HTR-8/SVneo (cell line): ENCODE results near the gene SLC29A4.
"Not testable (repeated sequence)": the region's sequence is repeated elsewhere in the genome, so short reads cannot be mapped to it uniquely, and the experiment has no call there.

Experiments
- DNase-seq: peaks from one replicate; pipeline ENCODE4 v3.0.0; 2011; ENCODE audit warnings: low spot score, mixed read lengths; ENCODE audit not compliant: insufficient read length
- FAIRE-seq: peaks from 2 replicates; lab custom pipeline; 2011; peaks lifted over from hg19 to GRCh38; lab: Jason Lieb, UNC

SLC29A4 gene

DNA sequence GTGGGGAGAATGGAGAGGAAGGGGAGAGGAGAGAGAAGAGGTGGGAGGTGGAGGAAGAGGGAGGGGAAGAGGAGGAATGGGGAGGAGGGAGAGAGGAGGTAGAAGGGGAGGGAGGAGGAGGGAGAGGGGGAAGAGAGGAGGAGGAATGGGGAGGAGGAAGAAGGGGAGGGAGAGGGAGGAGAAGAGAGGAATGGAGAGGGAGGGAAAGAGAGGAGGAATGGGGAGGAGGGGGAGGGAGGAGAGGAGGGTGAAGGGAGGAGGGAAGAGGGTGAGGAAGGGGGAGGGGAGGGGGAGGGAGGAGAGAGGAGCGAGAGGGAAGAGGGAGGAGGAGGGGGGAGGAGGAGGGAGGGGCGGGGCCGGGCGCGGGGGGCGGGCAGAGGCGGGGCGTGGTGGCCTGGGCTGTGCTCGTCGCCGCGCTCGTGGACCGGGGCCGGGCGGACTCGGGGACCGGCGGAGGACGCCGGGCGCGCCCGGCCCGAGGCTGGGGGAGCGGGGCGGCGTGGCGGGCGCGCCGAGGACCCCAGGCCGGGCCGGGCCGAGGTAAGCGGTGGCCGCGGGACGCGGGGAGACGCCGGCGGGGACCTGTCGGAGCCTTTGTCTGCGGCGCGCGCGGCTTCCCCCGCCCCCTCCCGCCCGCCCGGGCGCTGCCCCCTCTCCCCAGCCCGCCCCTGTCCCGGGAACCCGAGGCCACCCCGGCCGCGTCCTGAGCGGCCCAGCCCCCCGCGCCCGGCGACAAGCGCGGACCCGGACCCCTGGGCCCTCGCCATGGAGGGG, at the start of gene SLC29A4:
SLC29A4 (plus strand) TSS at position 401 of the 774 bp plus-strand sequence. CDS start 4,874 bp downstream, outside the sequence.
- peak; percentile 49 for DNase-seq

DNA sequence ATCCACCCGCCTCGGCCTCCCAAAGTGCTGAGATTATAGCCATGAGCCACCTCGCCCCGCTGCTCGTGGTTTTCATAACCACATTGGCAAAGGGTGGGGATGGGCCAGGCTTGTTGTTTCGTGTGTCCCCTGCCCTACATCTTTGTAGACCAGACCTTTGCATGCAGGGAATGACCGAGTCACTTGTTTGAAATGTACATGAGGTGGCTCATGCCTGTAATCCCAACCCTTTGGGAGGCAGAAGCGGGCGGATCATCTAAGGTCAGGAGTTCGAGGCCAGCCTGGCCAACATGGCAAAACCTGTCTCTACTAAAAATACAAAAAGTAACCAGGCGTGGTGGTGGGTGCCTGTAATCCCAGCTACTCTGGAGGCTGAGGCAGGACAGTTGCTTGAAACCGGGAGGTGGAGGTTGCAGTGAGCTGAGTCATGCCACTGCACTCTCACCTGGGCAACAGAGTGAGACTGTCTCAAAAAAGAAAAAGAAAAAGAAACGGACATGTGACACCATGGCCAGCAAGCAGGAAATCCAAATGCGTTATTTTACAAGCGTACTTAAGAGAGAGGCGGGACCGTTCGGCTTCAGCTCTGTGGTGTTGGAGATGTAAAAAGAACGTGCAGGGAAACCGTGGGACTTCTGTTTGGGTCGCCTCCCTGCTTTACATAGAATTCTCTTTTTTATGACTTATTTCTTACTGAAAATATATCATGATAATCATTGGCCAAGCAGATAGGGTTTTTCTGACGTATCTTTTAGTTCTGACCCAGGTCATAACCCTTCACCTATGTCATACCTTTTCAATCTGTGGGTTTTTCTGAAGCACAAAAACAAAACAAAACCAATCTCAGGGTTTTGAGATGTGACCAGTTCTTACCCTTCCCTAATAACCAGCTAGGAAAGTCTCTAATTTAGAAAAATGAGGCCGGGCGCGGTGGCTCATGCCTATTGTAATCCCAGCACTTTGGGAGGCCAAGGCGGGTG, 47.6 kb upstream of the SLC29A4 start:
- FAIRE-seq: peak; percentile 20

More for the DNA sequence above, at the start of gene SLC29A4:
- FAIRE-seq: no peak

GRCh38 chr7:5237286-5237685, 45.5 kb upstream of the SLC29A4 start:
- FAIRE-seq: peak; percentile 73
- DNase-seq: no peak

More for the DNA sequence above, 47.6 kb upstream of the SLC29A4 start:
- no peak for DNase-seq

GRCh38 chr7:5238500-5238899, 44.2 kb upstream of the SLC29A4 start:
- no peak for DNase-seq
- FAIRE-seq: no peak

DNA sequence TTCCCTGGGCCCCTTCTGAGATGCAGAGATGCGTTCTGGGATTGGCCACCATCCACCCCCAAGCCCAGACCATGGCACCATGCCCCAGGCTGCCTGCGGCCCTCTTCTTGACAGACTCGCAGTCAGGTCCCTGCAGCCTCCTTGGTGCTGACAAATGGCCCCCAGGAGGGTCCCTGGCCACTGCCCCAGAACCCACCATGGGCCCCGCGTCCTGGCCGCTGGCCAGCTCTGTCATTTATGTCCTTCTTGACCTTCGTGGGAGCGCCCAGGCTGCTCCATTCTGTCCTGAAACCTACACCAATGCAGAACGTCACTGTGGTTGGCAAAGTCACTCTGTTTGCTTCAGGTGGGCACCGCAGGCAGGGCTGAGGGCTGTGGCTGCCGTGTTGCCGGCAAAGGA, 39.5 kb upstream of the SLC29A4 start:
- no peak for DNase-seq
- no peak for FAIRE-seq

DNA sequence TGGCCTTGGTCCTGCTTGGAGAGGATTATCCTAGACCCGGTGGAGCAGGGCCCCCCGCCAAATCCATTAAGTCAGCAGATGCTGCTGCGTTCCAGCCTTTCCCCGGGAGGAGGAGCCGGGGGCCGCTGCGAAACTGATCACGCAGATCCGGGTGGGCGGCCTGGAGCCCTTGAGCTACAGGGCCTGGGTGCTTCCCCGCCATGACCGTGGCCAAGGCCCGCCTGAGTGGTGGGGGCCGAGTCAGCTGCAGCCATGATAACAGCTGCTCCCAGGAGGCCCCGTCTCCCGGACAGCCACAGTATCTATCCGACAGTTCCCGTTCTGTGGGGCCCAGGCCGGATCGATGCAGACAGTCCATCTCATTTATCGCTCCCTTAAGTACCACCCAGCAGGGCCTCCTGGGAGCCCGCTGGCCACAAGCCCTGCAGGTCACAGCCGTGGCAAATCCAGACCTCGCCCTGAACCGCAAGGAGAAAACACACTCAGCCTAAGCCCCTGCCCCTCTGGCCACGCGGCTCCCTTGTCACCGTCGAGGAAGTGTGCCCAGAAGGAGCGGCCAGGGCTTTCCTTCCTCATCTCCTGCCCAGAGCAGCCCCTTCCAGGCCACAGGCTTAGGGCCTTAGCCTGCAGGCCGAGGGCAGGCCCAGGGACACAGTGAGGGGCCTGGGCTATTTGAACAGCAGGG, 34.4 kb upstream of the SLC29A4 start:
- DNase-seq (no peak), FAIRE-seq (no peak)

DNA sequence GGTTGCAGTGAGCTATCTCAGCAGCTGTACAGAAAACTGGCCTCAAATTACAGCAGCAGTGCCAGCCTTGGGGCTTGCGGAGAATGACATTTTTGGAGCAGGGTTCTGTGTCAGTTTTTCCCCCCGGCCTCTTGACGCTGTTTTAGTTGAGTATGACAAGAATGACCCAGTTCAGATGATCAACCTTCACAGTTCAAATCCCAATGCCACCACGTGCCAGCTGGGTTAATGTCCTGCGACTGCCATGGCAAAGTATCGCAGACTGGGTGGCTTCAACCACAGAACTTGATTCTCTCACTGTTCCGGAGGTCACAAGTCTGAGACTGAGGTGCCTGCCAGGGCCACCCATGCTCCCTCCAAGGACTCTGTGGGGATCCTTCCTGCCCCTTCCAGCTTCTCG, 32.0 kb upstream of the SLC29A4 start:
- not testable (repeated sequence) for FAIRE-seq, DNase-seq

GRCh38 chr7:5253529-5253928, 29.2 kb upstream of the SLC29A4 start:
- DNase-seq, FAIRE-seq: not testable (repeated sequence)

- not testable (repeated sequence) for FAIRE-seq, DNase-seq
These were observed 28.4 kb upstream of the SLC29A4 start for GRCh38 chr7:5254371-5254770.

GRCh38 chr7:5255832-5256231, 26.9 kb upstream of the SLC29A4 start:
- FAIRE-seq: no peak

DNA sequence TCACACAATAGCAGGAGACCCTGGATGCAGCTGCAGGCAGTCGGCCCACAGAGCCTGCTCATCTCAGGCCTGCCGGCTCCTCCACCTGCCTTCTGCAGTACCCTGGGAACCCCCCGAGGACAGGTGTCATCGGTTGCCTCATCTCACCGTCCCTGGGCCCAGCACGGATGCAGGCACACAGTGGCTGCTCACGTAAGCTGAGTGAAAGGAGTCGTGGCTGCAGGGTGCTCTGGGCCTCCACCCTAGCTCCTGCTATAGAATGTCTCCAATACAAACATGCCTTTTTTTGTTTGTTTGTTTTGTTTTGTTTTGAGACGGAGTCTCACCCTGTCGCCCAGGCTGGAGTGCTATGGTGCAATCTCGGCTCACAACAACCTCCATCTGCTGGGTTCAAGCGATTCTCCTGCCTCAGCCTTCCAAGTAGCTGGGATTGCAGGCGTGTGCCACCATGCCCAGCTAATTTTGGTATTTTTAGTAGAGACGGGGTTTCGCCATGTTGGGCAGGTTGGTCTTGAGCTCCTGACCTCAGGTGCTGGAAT, 22.1 kb upstream of the SLC29A4 start:
- DNase-seq, FAIRE-seq: not testable (repeated sequence)

More at GRCh38 chr7:5255832-5256231, 26.9 kb upstream of the SLC29A4 start:
- DNase-seq: no peak

- FAIRE-seq, DNase-seq: not testable (repeated sequence)
These were observed 19.7 kb upstream of the SLC29A4 start for GRCh38 chr7:5263066-5263465.

- FAIRE-seq (peak; percentile 69), DNase-seq (no peak)
These were observed 17.2 kb upstream of the SLC29A4 start for GRCh38 chr7:5265320-5266190.

GRCh38 chr7:5266191-5267028, 16.3 kb upstream of the SLC29A4 start:
- FAIRE-seq: no peak

DNA sequence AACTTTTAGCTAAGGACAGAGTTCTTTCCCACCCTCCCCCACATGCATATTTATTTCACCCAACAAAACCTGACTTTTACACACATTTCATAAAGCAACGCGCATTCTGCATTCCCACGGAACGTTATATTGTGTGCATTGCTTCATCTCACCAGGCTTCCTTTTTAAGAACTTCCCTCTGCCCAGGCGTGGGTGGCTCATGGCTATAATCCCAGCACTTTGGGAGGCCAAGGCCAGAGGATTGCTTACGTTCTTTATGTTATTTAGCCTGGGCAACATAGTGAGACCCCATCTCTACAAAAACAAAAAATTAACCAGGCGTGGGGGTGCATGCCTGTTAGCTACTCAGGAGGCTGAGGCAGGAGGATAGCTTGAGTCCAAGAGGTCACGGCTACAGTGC, 14.9 kb upstream of the SLC29A4 start:
- not testable (repeated sequence) for DNase-seq, FAIRE-seq

More at GRCh38 chr7:5266191-5267028, 16.3 kb upstream of the SLC29A4 start:
- DNase-seq: no peak

GRCh38 chr7:5269992-5270657, 12.6 kb upstream of the SLC29A4 start:
- DNase-seq, FAIRE-seq: not testable (repeated sequence)

DNA sequence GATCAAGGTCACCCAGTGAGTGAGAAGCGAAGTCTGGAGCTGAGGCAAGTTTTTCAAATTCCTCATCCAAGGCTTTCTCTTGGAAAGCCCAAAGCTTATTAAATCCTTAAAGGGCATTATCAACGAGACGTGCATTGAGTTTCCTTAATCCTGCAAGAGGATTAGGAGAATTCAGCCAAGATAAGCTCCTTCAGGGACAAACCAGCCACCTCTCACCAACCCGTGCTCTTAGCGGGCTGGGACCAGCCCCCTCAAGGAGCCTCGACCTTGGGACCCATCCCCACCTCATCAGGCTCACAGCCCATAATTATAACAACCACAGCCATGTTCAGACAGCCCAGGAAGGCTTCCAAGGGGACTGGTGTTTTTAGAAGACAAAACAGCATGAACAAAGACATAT, 12.0 kb upstream of the SLC29A4 start:
- DNase-seq (no peak), FAIRE-seq (no peak)
